Sciatic nerve (tissue), 2 donors: Measurements from ENCODE around the gene ZNF474. TPM values are rescaled to one million over a fixed set of nuclear protein-coding genes. Genes with fewer than 3 reads are reported as not detected.
A peak's percentile ranks its signal among the peaks of the same experiment; 100 is the strongest.

ENCODE experiments used
- ATAC-seq: fragments of 200-7000 bp; cut with Tn5 transposase; one replicate; pipeline ENCODE4 v1.9.1; 2020; ENCODE audit warnings: mild to moderate bottlenecking, moderate library complexity
- DNase-seq: peaks from one replicate; pipeline ENCODE4 v3.0.0-alpha.2; 2020; ENCODE audit warnings: low spot score
- intact Hi-C: fragments of 100-400 bp; cut with DNase I; formaldehyde crosslinking; loops from one replicate; pipeline ENCODE4 v1.14.2; 2022
- total RNA-seq: library from RNA; stranded (reverse); fragmentation: NEBNext Ultra II Directional; extraction: Animal tissue kit (Norgen Biotek cat#: 25700); gene quantifications from one replicate; pipeline ENCODE4 v1.2.1, GENCODE V29; 2021
- donor health status: DM: no; HTN: no; CAD: no.
- donor health status: DM: no; HTN: no; CAD: no.

ZNF474 gene
- total RNA-seq, 1 donor from 2014 or later = 0.80 TPM

GRCh38 chr5:122149321-122150090, 20.2 kb downstream of the ZNF474 start:
- ATAC-seq (no peak), DNase-seq (no peak)
- intact Hi-C loops = no loop called here

- DNase-seq (no peak), ATAC-seq (no peak)
- intact Hi-C loops = no loop called here
Measured at GRCh38 chr5:122150215-122150614, 20.9 kb downstream of the ZNF474 start.

- no peak for ATAC-seq
- DNase-seq = no peak
- intact Hi-C loops = no loop called here
Measured at GRCh38 chr5:122151640-122152039, 22.3 kb downstream of the ZNF474 start.

DNA sequence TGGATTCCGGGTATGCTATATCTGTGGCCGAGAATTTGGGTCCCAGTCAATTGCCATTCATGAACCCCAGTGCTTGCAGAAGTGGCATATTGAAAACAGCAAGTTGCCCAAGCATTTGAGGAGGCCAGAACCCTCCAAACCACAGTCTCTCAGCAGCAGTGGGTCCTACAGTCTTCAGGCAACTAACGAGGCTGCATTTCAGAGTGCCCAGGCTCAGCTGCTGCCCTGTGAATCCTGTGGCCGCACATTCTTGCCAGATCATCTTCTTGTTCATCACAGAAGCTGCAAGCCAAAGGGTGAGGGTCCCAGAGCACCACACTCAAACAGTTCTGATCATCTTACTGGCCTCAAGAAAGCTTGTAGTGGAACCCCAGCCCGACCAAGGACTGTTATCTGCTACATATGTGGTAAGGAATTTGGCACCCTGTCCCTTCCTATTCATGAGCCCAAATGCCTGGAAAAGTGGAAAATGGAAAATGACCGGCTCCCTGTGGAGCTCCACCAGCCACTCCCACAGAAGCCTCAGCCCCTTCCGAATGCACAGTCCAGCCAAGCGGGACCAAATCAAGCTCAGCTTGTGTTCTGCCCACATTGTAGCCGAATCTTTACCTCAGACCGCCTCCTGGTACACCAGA, 23.0 kb downstream of the ZNF474 start:
- intact Hi-C loops = no loop called here
- no peak for ATAC-seq
- DNase-seq = no peak

DNA sequence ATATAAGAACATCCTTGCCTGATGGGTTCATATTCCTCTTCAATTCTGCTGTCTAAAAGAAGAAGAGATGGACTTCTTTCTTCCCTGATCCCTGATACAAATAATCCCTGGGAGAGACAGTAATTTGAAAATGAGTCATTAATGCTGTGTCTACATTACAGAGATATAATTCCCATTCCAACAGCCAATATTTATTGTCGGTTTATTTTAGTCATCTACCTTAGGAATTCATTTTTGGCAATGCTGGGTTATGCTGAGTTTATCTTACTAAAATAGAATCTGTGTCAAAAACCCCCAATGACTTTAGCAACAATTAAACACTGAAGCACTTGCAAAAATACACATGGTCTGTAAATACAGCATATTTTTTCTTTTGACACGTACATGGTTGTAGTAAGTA, 23.9 kb downstream of the ZNF474 start:
- no peak for ATAC-seq
- no peak for DNase-seq
- intact Hi-C loops = no loop called here

GRCh38 chr5:122153774-122154173, 24.4 kb downstream of the ZNF474 start:
- DNase-seq (no peak), ATAC-seq (no peak)
- intact Hi-C loops = no loop called here

GRCh38 chr5:122154491-122154890, 25.1 kb downstream of the ZNF474 start:
- ATAC-seq (no peak), DNase-seq (no peak)
- intact Hi-C loops = no loop called here

DNA sequence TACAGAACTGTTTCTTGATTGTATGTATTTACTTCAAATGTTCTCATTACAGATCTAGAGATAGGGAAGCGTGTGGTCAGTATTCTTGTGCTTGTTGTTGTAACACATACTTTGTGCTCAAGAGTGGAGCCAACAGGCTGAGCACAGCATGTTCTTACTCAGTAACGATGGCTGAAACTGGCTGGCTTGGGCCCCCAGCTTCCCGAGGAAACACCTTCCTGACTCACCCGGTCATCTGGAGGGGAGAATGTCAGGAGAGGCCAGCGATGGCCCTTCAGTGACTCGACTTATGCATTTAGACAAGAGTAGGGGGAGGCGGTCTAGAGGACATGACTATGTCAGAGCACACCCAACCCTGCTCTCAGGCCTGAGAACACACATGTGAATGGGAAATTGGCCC, 25.6 kb downstream of the ZNF474 start:
- no peak for DNase-seq
- intact Hi-C loops = no loop called here
- ATAC-seq = peak; percentile 78

DNA sequence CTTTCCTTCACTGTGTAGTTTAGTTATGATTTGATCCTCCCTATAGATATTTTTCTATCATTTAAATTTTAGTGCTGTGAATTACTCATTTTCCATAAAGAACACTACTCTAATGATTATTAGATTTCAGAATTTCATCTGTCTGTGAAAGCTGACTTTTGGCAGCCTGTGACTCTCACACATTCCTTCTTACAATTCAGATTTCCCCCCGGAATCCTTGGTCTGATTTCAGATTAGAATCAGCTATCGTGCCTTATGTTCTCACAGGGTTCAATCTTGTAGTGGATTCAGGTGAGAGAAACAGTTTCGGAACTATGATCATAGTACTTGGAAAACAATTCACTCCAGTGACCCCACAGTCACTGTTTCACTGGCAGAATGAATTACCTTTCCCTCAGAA, 26.2 kb downstream of the ZNF474 start:
- DNase-seq (no peak), ATAC-seq (no peak)
- intact Hi-C loops = no loop called here

DNA sequence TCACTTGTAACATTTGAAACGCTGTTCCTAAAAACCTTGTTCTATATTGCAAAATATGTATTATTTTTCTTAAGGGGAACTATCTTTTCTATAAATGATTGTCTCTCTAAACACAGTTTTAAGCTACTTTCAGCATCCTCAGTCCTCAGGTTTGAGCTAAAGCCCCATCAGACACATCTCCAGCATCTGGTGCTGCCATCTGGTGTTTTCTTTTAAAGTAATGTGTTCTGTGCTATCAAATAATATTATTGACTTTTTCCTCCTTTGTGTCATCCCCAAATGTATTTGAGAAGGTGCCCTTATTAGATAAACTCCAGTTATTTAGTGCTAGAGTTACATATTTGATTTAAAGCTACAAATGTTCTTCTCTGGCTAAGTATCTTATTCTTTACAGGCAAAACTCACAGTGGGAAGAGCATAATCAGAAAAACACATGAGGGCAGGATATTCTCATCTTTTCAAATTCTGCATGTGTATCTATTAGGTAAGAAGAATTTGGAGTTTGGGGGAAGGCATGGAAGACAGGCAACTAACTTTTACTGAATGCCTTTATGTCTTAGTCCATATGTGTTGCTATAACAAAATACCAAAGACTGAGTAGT, 27.5 kb downstream of the ZNF474 start:
- DNase-seq (no peak), ATAC-seq (no peak)
- intact Hi-C loops = no loop called here

GRCh38 chr5:122162100-122162638, 32.8 kb downstream of the ZNF474 start:
- ATAC-seq (peak; percentile 51), DNase-seq (no peak)
- intact Hi-C loops = no loop called here

DNA sequence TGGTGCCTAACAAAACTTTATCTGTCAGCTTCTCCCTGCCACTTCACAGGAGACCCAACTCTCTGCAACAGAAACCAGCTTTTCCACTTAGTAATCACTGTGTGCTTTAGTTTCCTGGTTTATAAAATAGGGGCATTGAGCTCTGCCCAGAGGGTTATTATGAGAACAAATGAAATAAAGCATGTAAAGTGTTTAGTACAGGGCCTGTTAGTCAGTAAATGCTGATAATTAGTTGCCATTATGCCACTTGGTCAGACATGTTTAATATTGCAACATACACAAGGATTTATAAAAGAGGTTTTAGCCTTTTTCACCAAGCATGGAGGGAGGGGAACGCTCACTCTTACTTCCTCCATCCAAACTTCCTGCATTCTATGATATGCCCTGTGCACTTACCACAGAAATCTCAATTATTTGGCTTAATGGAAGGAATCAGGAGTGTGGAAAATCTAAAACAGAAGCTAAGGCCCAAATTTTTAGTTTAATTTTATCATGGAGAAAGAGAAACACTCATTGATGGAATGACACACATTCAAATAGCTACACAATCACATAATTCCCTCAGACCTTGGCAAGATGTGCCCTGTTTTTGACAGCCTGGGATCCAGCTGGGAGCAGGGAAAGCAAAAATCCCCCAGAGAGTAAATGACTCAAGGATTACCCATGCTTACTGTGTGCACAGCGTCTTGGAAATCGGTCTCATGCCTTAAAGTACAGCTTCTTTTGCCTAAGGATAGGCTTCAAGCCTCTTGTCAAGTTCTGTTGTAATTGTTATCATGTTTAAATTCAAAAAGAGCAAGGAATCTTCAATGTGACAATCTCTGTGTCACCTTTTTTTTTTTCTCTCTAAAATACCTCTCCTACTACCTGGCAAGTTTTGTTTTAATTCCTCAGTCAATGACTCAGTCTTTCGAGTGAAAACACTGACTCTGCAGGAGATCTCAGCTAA, 34.0 kb downstream of the ZNF474 start:
- ATAC-seq (no peak), DNase-seq (no peak)
- intact Hi-C loops = no loop called here

DNA sequence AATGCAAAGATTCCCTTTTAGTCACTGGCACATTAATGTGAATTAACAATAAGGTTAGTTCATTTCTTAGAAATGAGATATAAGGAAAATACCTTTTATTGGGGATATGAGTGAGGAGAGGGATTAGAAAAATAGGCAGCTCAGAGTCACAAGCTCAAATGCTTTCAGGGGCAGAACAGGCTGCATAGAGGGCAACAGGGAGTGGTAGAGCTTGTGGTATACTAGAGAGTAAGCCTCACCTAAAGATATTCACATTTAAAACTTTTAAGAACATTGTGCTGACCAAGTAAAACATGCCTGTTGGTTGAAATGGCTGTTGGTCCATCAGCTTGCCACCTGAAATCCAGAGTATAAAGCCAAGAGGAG, 34.7 kb downstream of the ZNF474 start:
- DNase-seq = no peak
- no peak for ATAC-seq
- intact Hi-C loops = no loop called here

GRCh38 chr5:122164831-122165558, 35.6 kb downstream of the ZNF474 start:
- ATAC-seq = no peak

DNA sequence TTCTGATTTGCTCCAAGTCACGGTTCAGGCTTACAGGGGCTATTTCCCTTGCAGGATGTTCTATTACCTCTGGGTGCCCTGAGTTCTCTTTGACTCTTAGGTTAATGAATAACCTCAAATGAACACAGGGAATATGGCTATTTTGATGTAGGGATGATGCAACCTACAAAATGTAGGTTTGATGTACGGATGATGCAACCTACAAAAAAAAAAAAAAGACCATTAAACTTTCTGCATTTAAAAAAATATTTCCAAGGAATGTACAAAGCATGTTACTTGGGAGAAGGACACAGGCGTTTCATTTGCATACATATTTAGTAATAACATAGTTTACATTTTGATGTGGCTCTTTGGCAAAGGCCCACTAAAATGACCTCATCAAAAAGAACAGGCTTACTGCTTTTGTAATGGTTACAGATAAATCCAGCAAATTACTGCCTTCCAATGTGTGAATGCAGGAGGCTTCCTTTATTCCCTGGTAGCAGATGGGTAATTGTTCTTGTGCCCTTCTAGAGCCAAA, 36.3 kb downstream of the ZNF474 start:
- intact Hi-C loops = no loop called here
- DNase-seq = no peak
- no peak for ATAC-seq

More at GRCh38 chr5:122164831-122165558, 35.6 kb downstream of the ZNF474 start:
- intact Hi-C loops = no loop called here
- no peak for DNase-seq

DNA sequence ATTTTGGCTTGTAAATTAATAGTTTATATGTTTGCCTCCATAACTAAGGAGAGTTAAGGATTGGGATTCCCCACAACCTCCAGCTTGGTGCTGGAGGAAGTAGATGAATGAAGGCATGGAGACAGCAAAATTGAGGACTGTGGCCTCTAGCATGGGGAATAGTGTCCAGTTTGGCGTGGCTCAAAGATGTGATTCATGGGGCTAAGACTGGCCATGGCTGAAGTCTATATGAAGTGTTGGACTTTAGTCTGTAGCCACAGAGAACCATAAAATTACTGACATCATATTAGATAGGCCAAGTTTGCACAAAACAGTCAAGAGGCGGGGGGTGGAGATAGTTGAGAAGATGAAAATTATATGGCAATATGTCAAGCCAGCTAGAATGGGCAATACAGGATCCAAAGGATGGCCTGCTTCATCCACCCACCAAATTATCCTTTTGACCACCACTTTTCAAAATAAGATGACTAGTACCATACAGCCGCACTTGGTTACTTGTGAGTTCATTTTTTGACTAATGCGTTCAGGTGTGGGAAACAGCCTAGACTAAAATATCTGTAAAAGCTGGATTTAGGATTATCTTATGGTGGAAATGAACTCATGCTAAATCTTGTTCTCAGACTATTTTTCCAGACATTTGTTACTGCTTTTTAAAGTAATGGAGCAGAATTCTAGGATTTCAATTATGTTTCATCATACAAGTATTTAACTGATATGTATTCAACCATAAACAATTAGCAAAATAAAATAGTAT, 40.2 kb downstream of the ZNF474 start:
- ATAC-seq (no peak), DNase-seq (no peak)
- intact Hi-C loops = no loop called here

DNA sequence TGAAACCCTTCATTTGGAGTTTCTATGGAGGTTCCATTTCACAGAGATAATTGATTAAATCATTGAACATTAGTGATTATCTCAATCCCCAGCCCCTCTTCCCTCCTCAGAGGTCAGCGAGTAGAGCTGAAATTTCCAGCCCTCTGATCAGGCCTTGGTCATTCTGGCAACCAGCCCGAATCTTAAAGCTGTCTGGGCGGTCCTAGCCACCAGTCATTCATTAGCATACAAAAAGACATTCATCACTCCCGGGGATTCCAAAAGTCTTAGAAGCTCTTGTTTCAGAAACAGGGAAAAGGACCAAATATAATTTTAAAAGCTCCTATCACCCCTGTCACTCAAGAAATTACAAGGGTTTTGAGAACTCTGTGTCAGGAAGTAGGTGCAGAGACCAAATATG, 41.3 kb downstream of the ZNF474 start:
- intact Hi-C loops = no loop called here
- no peak for DNase-seq
- no peak for ATAC-seq

DNA sequence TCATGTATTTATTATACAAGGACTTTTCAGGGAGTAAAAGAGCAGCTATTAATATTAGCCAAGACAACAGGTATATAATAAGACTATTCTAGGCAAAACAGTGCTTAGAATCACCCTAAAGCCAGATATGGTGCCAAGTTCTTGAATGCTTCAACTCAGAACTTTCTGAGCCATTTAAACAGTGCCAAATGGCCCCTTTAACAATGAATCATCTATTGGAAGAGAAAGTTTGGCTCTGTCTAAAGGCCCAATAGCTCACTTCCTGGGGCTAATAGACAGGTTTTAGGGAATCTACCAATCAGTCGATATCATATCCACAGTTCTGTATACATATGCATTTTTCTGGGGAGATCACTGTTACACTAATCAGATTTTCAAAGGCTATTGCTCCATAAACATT, 42.9 kb downstream of the ZNF474 start:
- DNase-seq = no peak
- ATAC-seq = peak; percentile 50
- intact Hi-C loops = no loop called here
